Adipocyte (in vitro differentiated cells): Measurements from ENCODE around the gene DLK1.

Experiments
- DNase-seq: peaks from one replicate; pipeline ENCODE4 v3.0.0-alpha.2; 2015; ENCODE audit warnings: low read depth
- H3K27me3 ChIP-seq: replicated peaks from 2 replicates; pipeline ENCODE4 v1.7.0; 2013; ENCODE audit warnings: mild to moderate bottlenecking, low read length, moderate library complexity; ENCODE audit not compliant: control insufficient read depth, insufficient read depth
- H3K36me3 ChIP-seq: 2 replicates; pipeline ENCODE4 v1.7.0; 2013; ENCODE audit warnings: low read length, mild to moderate bottlenecking, moderate library complexity; ENCODE audit not compliant: control insufficient read depth, insufficient read depth, severe bottlenecking
- H3K4me1 ChIP-seq: 2 replicates; pipeline ENCODE4 v1.7.0; 2013; ENCODE audit warnings: mild to moderate bottlenecking, low read length, moderate library complexity; ENCODE audit not compliant: control insufficient read depth, insufficient read depth
- H3K4me3 ChIP-seq: 2 replicates; pipeline ENCODE4 v1.7.0; 2013; ENCODE audit warnings: mild to moderate bottlenecking, low read length, moderate library complexity
- H3K9ac ChIP-seq: 2 replicates; pipeline ENCODE4 v1.7.0; 2013; ENCODE audit warnings: mild to moderate bottlenecking, low read length, moderate library complexity
- H3K9me3 ChIP-seq: 2 replicates; pipeline ENCODE4 v1.7.0; 2013; ENCODE audit warnings: mild to moderate bottlenecking, low read length, moderate library complexity; ENCODE audit not compliant: control insufficient read depth

The DLK1 gene

DNA sequence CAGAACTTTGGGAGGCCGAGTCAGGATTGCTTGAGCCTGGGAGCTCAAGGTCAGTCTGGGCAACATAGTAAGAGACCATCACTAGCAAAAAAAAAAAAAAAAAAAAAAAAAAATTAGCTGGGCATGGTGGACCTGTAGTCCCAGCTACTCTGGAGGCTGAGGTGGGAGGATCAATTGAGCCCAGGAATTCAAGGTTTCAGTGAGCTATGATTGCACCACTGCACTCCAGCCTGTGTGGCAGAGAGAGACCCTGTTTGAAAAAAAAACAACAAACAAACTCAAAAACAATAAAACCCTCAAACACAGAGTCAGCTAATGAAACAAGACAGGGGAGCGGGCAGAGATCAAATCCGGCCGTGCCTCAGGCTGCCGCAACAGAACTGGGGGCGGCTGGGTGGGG lies 41.7 kb upstream of the DLK1 start:
- Histone ChIP-seq H3K36me3 (no peaks in the 10 kb centered on the region), H3K9ac (no peak overlapping the region), H3K4me3 (no peak overlapping the region), H3K4me1 (peaks cover 15% of the 10 kb centered on the region), H3K9me3 (no peaks in the 10 kb centered on the region), H3K27me3 (no peaks in the 10 kb centered on the region)
- no peak for DNase-seq

DNA sequence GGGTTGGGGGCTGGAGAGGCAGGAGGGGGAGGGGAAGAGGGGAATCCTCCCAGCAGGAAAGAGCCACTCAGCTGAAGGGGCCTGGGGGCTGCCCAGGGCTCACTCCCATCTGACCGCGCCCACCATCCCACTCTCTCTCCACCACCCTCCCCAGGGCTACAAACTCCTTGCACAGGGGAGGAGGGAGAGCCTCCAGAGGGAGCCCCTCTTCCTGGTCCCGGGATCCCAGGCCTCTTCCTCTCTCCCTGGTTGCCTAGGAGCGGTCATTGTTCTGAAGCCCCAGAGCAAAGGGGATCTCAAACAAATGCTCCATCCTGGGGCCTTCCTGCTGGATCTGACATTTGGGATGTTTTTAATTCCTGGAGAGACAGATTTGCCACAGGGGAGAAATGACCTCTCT lies 39.8 kb upstream of the DLK1 start:
- no peak for DNase-seq
- no peak overlapping the region for H3K4me3 ChIP-seq
- no peaks in the 10 kb centered on the region for H3K9me3 ChIP-seq
- no peaks in the 10 kb centered on the region for H3K36me3 ChIP-seq
- no peak overlapping the region for H3K9ac ChIP-seq
- peaks cover 3% of the 10 kb centered on the region for H3K4me1 ChIP-seq
- H3K27me3 ChIP-seq: no peaks in the 10 kb centered on the region

DNA sequence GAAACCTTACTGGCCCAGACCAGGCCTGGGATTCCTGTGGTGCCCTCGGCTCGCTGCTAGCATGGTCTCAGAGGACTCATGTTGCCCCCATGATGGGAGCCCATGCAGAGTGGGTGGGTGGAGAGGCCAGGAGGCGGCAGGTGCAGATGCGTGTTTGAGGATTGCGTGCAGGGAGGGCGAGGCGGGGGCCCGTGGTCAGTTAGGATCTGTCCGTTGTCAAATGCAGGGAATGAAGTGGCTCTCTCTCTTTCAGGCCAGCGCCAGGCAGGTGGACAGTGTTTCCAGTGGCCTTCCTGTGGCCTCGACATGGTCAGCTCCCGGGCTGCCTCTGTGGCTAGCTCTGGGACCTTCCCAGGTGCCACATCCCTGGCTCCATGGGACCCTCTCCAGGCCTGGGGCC lies 39.3 kb upstream of the DLK1 start:
- H3K27me3 ChIP-seq: no peaks in the 10 kb centered on the region
- DNase-seq: no peak
- H3K36me3 ChIP-seq: no peaks in the 10 kb centered on the region
- no peak overlapping the region for H3K4me3 ChIP-seq
- peaks cover 3% of the 10 kb centered on the region for H3K4me1 ChIP-seq
- no peaks in the 10 kb centered on the region for H3K9me3 ChIP-seq
- H3K9ac ChIP-seq: no peak overlapping the region

DNA sequence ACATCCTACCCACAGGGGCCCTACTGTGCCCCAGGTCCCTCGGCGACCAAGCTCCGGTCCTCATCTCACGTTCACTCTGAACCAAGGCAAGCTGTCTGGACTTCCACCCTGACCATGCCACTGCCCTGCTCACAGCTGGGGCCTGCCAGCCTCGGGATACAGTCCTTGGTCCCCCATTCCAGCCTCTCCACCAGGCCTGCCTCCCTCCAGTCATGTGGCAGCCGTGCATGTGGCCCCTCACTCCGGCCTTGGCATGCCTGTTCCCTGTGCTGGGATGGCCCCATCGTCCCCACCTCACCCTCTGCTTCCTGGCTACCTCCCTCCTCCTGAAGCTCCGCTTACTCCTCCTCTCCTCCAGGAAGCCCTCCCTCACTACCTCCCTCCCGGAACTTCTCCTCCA lies 38.6 kb upstream of the DLK1 start:
- Histone ChIP-seq H3K9me3 (no peaks in the 10 kb centered on the region), H3K4me3 (no peak overlapping the region), H3K4me1 (peaks cover 6% of the 10 kb centered on the region), H3K27me3 (no peaks in the 10 kb centered on the region), H3K9ac (no peak overlapping the region), H3K36me3 (no peaks in the 10 kb centered on the region)
- no peak for DNase-seq

DNA sequence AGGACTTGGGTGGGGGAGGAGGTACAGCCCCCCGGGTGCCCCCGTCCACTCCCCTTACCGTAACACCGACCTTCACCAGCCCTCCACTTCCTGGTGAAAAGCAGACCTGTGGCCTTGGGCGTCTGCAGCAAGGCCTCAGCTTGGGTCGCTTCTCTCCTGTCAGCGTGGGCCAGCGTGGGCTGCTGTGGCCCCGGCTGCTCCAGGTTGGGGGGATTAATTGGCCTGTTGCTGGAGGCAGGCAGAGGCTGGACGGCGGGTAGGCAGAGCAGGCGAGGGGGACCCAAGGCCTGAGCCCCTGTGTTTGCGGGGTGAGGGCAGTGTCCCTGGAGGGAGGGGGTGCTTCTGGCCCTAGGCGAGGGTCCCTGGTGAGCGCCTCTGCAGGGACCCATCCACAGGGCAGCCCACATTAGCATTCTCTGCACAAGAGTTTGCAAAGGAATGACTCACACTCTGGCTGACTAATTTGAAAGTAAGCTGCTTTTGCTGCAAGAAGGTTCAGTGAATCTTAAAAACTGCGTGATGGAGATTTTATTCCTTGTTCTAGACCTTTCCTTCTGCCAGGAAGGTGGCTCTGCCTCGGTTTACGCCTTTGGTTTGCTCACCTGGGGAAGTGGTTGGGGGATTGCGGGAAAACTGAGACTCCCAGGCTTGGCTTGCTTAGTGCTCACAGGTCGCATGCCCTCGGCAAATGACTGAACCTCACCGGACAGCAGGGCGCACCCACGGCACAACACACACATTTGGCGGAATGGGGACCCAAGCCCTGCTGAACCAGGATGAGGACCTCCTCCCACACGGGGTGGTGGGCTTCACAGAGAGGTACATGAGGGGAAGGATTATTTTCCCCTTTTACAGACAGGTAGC lies 37.9 kb upstream of the DLK1 start:
- peak; percentile 80 for DNase-seq
- Histone ChIP-seq H3K4me3 (no peak overlapping the region), H3K9ac (no peak overlapping the region), H3K27me3 (no peaks in the 10 kb centered on the region), H3K36me3 (no peaks in the 10 kb centered on the region), H3K9me3 (no peaks in the 10 kb centered on the region), H3K4me1 (peaks cover 11% of the 10 kb centered on the region)

DNA sequence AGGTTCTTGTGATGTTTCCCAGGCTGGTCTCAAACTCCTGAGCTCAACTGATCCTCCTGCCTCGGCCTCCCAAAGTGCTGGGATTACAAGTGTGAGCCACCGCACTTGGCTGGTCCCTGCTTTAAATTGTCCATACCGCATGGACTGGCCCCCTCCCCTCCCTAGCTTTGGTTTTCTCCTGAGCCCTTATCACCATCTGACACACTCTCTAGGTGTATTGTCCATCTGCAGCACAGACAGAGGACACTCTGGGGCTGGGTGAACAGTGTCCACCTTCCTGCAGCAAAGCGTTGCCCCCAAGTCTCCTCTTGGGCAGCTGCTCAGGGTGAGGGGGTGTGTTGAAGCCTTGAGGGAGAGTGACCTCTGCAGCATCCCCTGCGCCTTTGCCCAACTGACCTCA lies 36.0 kb upstream of the DLK1 start:
- no peaks in the 10 kb centered on the region for H3K27me3 ChIP-seq
- no peak overlapping the region for H3K4me3 ChIP-seq
- peaks cover 11% of the 10 kb centered on the region for H3K4me1 ChIP-seq
- DNase-seq: no peak
- H3K9me3 ChIP-seq: no peaks in the 10 kb centered on the region
- H3K36me3 ChIP-seq: no peaks in the 10 kb centered on the region
- no peak overlapping the region for H3K9ac ChIP-seq

DNA sequence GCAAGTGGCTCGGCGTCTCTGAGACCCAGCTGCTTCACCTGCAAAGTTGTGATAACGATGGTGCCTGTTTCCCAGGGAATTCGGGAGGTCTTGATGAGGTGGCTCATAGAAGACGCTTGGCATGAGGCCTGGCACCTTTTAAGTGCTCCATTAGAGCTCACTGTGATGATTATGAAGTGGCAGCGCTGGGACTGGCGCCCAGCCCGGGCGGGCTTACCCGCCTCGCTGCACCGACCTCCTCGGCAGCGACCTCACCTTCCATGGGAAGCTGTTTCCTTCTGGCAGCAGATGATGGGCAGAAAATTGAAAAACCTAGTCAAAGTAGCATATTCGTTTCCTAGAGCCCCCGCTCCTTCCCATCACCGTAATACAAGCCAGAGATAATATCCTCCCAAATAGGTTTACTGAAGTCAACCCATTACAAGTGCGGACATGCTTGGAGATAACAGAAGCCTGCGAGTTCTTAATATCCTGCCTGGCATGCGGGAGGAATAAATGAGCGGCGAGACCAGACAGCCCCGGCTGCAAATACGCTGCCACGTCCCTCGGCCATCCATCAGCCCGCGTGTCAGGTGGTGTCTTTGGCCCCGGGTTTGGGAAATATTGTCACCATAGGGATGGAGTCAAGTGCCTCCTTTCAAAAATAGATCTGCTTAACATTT lies 35.2 kb upstream of the DLK1 start:
- no peak overlapping the region for H3K9ac ChIP-seq
- peaks cover 11% of the 10 kb centered on the region for H3K4me1 ChIP-seq
- no peaks in the 10 kb centered on the region for H3K27me3 ChIP-seq
- no peak for DNase-seq
- no peaks in the 10 kb centered on the region for H3K36me3 ChIP-seq
- H3K4me3 ChIP-seq: no peak overlapping the region
- H3K9me3 ChIP-seq: no peaks in the 10 kb centered on the region

DNA sequence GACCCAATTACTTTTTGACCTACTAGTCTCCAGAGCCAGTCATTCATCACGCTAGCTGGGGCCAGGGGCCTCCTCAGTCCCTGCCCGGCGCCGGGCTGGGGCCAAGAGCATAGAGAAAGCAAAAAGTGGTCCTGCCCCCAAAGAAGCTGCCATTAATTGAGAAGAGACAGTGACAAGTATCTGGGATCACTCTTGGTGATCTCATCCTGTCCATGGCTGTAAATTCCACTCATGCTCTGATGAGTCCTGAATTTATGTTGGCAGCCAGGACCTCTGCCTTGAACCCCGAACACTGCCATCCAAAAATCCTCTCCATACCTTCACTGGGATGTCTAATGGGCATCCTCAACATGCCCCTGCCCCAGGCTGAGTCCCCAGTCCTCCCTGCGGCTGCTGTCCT lies 34.4 kb upstream of the DLK1 start:
- H3K9ac ChIP-seq: no peak overlapping the region
- no peak overlapping the region for H3K4me3 ChIP-seq
- H3K9me3 ChIP-seq: no peaks in the 10 kb centered on the region
- peaks cover 11% of the 10 kb centered on the region for H3K4me1 ChIP-seq
- no peaks in the 10 kb centered on the region for H3K27me3 ChIP-seq
- DNase-seq: no peak
- H3K36me3 ChIP-seq: no peaks in the 10 kb centered on the region

DNA sequence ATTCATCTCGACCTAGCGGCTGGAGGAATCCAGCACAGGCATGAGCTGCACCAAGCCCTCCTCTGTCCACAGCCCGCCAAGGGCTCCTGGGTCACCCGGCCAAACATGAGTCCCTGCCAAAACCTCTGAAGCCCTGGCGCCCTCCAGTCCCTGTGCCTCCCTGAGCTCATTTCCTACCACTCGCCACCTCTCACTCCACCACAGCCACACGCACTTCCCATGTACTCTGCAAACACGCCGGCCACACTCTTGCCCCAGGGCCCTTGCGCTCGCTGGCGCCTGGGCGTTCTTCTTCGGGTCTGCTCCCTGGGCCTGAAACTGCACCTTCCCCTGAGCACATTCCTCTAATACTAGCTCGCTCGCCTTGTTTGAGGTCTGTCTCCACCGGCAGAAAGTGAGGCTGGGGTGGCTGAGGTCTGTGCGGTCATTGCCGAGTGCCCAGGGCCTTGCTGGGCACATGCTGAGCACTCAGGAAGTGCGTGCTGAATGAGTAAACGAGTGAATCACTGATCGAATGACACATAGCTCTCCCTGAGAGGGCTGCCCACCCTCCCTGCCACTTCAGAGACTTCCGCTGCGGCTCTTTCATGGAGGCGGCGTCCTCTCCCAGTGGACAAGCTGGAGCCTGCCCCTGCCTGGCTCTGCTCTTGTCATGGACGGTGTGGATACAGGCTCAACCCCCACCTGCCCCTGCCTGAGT lies 33.7 kb upstream of the DLK1 start:
- Histone ChIP-seq H3K27me3 (no peaks in the 10 kb centered on the region), H3K9ac (no peak overlapping the region), H3K36me3 (no peaks in the 10 kb centered on the region), H3K9me3 (no peaks in the 10 kb centered on the region), H3K4me1 (peaks cover 11% of the 10 kb centered on the region), H3K4me3 (no peak overlapping the region)
- DNase-seq: peak; percentile 88

DNA sequence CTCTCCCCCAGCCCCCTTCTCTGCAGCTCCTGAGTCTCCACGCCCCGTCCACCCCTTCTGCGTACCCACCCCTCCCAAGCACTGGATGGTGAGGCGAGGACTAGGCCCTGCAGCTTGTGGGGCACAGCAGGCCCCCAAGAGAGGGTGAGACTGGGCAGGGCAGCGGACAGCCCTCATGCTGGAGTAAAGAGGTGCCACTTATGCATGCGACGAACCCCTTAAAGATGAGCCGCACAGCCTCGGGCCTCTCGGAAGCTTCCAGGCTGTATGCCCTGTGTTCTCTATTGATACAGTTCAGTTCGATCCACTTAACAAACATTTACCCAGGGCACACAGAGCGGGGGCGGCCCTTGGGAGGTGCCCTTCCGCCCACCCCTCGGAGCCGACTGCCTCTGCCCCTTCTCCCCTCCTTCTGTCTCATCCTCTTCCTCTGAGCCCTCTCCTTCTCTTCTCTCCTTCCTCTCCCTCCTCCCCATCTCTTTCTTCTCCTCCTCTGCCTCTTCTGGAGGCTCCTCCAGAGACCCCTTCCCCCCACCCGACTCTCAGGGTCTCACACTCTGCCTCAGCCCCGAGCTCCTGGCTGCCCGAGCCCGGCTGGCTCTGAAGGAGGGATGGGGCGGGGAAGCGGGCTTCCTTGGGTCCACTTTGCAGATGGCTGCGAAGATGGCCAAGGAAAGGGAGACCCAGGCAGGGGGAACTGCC lies 32.7 kb upstream of the DLK1 start:
- Histone ChIP-seq H3K9ac (no peak overlapping the region), H3K4me1 (peaks cover 9% of the 10 kb centered on the region), H3K9me3 (no peaks in the 10 kb centered on the region), H3K4me3 (no peak overlapping the region), H3K36me3 (no peaks in the 10 kb centered on the region), H3K27me3 (no peaks in the 10 kb centered on the region)
- DNase-seq: no peak
